Measurements from ENCODE around the gene ITPKC.

ITPKC gene

DNA sequence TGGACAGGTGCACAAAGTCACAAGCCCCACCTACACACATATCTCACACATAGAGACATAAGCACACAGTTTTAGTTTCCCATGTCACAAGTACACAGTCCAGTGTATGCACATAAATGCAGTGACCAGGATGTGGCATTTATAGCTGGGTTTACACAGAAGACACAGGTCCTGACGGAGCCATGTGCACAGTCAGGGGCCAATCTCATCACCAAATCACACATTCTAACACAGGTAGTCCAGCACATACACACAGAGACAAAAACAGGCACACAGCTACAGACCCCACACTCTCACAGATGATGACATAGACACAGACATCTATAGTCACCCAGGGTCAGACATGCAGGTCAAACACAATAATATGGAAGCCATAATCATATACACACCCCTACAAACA is 28.6 kb upstream of the ITPKC start:
- DNase-seq: no peak
- TF ChIP-seq, protein P1, sequence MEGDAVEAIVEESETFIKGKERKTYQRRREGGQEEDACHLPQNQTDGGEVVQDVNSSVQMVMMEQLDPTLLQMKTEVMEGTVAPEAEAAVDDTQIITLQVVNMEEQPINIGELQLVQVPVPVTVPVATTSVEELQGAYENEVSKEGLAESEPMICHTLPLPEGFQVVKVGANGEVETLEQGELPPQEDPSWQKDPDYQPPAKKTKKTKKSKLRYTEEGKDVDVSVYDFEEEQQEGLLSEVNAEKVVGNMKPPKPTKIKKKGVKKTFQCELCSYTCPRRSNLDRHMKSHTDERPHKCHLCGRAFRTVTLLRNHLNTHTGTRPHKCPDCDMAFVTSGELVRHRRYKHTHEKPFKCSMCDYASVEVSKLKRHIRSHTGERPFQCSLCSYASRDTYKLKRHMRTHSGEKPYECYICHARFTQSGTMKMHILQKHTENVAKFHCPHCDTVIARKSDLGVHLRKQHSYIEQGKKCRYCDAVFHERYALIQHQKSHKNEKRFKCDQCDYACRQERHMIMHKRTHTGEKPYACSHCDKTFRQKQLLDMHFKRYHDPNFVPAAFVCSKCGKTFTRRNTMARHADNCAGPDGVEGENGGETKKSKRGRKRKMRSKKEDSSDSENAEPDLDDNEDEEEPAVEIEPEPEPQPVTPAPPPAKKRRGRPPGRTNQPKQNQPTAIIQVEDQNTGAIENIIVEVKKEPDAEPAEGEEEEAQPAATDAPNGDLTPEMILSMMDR (IDR thresholded peaks at IDR 0.05): no peak
- Mint-ChIP-seq H3K4me1 (peaks cover 4% of the 10 kb centered on the region), H3K27me3 (ENCODE audit: low read depth, poor library complexity) (peaks cover 4% of the 10 kb centered on the region), H3K27ac (no peak overlapping the region), H3K4me3 (no peak overlapping the region), H3K9me3 (no peaks in the 10 kb centered on the region), H3K36me3 (ENCODE audit: low read depth) (peaks cover 24% of the 10 kb centered on the region)

DNA sequence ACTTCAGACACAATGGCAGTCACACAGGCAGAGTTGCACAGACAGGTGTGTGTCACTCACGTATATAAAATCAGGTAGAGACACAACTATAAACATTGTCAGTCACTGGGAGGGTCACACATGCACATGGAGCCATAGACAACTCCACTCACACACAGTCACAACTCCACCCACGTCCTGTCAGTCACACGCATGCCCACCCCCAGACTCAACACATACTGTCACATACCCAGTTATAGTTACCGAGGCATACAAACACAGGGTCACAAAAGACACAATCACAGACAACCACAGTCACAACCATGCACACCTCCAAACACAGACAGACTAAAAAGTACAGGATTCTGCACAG is 27.9 kb upstream of the ITPKC start:
- H3K27me3 Mint-ChIP-seq (ENCODE audit: low read depth, poor library complexity): peaks cover 4% of the 10 kb centered on the region
- H3K27ac Mint-ChIP-seq: no peak overlapping the region
- no peak for DNase-seq
- H3K4me3 Mint-ChIP-seq: no peak overlapping the region
- peaks cover 4% of the 10 kb centered on the region for H3K4me1 Mint-ChIP-seq
- TF ChIP-seq, protein P1 (IDR thresholded peaks at IDR 0.05): no peak
- no peaks in the 10 kb centered on the region for H3K9me3 Mint-ChIP-seq
- peaks cover 24% of the 10 kb centered on the region for H3K36me3 Mint-ChIP-seq (ENCODE audit: low read depth)

DNA sequence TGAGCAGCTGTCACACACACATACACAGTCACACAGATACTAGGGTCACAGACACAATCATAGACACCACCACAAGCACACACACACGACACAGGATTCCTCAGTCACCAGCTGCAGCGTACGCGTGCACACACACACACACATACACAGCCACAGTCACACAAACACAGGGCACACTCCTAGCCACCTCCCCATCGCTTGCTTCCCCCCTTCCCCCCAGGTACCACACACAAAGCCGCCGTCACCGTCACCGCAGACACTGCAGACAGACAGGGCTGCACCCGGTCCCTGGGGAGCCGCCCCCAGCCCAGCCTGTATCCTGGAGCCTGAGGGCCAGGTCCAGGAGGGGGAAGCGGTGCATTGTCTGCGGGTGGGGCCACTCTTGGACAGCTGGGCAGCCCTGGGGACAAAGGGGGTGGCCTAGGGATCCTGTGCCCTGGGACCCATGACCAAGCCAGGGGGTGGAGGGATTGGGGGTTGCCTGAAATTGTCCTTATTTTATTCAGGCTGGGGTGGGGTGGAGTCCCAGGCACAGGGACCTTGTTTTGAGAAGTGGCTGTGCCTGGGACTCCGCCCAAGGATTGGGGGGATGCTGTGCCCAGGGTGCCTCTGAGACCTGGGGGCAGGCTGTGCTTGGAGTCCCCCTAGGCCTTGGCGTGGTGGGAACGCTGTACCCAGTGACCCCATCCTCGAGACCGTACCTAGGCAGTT is 27.4 kb upstream of the ITPKC start:
- peaks cover 4% of the 10 kb centered on the region for H3K27me3 Mint-ChIP-seq (ENCODE audit: low read depth, poor library complexity)
- H3K27ac Mint-ChIP-seq: no peak overlapping the region
- H3K9me3 Mint-ChIP-seq: no peaks in the 10 kb centered on the region
- no peak overlapping the region for H3K4me3 Mint-ChIP-seq
- TF ChIP-seq, protein P1 (IDR thresholded peaks at IDR 0.05): no peak
- peaks cover 4% of the 10 kb centered on the region for H3K4me1 Mint-ChIP-seq
- peaks cover 21% of the 10 kb centered on the region for H3K36me3 Mint-ChIP-seq (ENCODE audit: low read depth)
- DNase-seq: peak; percentile 51

DNA sequence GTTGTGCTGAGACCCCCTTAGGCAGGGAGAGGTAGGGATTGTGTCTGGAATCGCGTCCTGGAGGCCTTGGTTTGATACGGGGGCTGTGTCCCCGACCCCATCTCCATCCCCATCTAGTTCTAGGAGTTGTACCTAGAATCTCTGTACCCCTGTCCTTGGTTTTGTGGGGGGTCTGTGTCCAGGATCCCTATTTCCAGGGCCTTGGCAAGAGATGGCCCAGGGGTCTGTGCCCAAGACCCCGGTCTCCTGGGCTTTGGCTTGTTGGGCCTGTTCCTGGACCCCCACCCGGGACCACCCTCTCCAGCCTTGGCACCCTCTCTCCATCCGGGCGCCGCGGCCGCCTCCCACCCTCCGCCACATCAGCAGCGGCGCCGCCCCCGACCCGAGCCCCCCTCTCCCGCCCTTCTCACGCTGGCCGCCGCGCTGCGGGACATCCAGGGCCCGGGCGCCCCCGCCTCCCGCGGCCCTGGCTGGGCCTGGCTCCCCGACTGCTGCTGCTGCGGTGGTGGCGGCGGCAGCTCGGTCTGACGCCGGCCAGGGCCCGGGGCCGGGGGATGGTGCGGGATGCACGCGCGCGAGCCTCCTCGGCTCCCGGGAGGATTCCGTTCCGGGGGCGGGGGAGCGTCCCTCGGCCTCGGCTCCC is 26.7 kb upstream of the ITPKC start, which contains the start of gene NUMBL:
TSS of gene NUMBL (minus strand) at position 602 of the 643 bp plus-strand sequence. CDS start at position 434, 168 bp downstream.
- Mint-ChIP-seq H3K27ac (no peak within 1 kb of the TSS), H3K27me3 (ENCODE audit: low read depth, poor library complexity) (peaks cover 4% of the 10 kb centered on the region), H3K9me3 (no peaks in the 10 kb centered on the region), H3K4me1 (peaks cover 4% of the 10 kb centered on the region), H3K4me3 (peak within 1 kb of the TSS; percentile 84), H3K36me3 (ENCODE audit: low read depth) (peaks cover 16% of the 10 kb centered on the region)
- no peak for DNase-seq
- TF ChIP-seq, protein P1 (IDR thresholded peaks at IDR 0.05): no peak

DNA sequence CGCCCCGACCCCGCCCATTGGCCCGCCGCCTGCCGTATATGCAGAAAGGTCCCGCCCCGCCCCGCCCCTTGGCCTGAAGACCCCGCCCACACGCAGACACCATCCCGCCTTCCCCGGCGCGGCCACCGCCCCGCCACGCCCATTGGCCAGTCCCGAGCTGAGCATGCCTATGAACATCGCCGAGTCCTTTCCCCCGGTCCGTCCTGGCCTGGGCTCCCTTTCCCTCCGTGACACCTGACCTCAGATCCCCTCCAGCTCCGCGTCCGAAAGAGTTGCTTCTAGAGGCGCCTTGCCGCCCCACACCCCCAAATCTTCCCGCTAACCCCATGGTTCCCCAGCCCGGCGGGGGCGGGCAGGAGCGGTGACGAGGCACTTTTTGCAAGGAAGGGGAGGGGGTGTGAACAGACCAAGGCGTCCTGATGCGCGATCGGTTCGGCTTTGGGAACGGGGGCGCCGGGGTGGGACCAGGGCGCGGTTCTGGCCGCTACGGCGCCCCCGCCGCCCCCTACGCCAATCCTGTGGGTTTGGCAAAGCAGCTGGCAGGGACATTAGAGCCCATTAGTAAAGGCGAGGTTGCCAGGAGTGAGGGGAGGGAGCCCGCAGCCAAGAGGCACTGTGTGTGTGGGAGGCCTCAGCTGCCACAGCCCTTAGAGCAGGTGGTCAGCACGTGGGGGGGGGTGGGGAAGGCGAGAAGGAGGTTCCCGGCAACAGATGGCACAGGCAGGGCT is 26.1 kb upstream of the ITPKC start:
- Mint-ChIP-seq H3K36me3 (ENCODE audit: low read depth) (peaks cover 10% of the 10 kb centered on the region), H3K27ac (no peak overlapping the region), H3K9me3 (no peaks in the 10 kb centered on the region), H3K4me3 (peak overlapping the region; percentile 84), H3K4me1 (peaks cover 4% of the 10 kb centered on the region), H3K27me3 (ENCODE audit: low read depth, poor library complexity) (peaks cover 4% of the 10 kb centered on the region)
- TF ChIP-seq, protein P1 (IDR thresholded peaks at IDR 0.05): no peak
- DNase-seq: peak; percentile 95

Measured in nephron progenitor cell (in vitro differentiated cells).